VCaP (cell line): Measurements from ENCODE around the gene IGF2BP2.
A peak's percentile ranks its signal among the peaks of the same experiment; 100 is the strongest.

Experiments used
- H3K27ac ChIP-seq: fragments of 450-650 bp; 2 replicates; pipeline ENCODE4 v1.5.1; 2017
- CTCF ChIP-seq: fragments of 450-650 bp; conservative IDR thresholded peaks from 2 replicates; pipeline ENCODE4 v1.5.1; 2017; ENCODE audit warnings: mild to moderate bottlenecking, moderate library complexity

The IGF2BP2 gene

GRCh38 chr3:185825006-185825638, at the start of gene IGF2BP2:
Gene IGF2BP2, minus strand, starts transcription at chr3:185825042. Its CDS starts 82 bp downstream, at chr3:185824960.
- 0 out of 2 replicates have a peak, but pooled peaks have one; percentile 11 for TF ChIP-seq CTCF
- H3K27ac ChIP-seq, result peak within 1 kb of the TSS; percentile 65

GRCh38 chr3:185874119-185874518, 49.3 kb upstream of the IGF2BP2 start:
- no peak for TF ChIP-seq CTCF
- H3K27ac ChIP-seq, result no peak overlapping the region

- TF ChIP-seq CTCF, result no peak
- no peak overlapping the region for H3K27ac ChIP-seq
Measured at GRCh38 chr3:185867650-185868049, 42.8 kb upstream of the IGF2BP2 start.

GRCh38 chr3:185866995-185867394, 42.2 kb upstream of the IGF2BP2 start:
- H3K27ac ChIP-seq, result no peak overlapping the region
- TF ChIP-seq CTCF, result no peak

GRCh38 chr3:185866555-185866954, 41.7 kb upstream of the IGF2BP2 start:
- no peak for TF ChIP-seq CTCF
- H3K27ac ChIP-seq, result no peak overlapping the region

GRCh38 chr3:185865247-185865646, 40.4 kb upstream of the IGF2BP2 start:
- no peak for TF ChIP-seq CTCF
- H3K27ac ChIP-seq, result no peak overlapping the region

GRCh38 chr3:185864767-185865166, 39.9 kb upstream of the IGF2BP2 start:
- no peak for TF ChIP-seq CTCF
- H3K27ac ChIP-seq, result no peak overlapping the region
